Panc1 (cell line): ENCODE data around the gene SND1. TPM values are rescaled to one million over a fixed set of nuclear protein-coding genes. Genes with fewer than 3 reads are reported as not detected.

Experiments used
- ATAC-seq: fragments of 200-7000 bp; cut with Tn5 transposase; 2 replicates; pipeline ENCODE4 v1.9.1; 2020; ENCODE audit warnings: mild to moderate bottlenecking, moderate library complexity
- BruUV-seq: library from RNA; stranded (reverse); fragments of 400-500 nt; replicated peaks from 2 replicates; lab custom pipeline; 2021; lab: Mats Ljungman, UMichigan
- CTCF ChIA-PET: fragments of 300-600 bp; sonication (Branson Sonifier 250); formaldehyde crosslinking; loops from one replicate; lab custom pipeline; 2022; ENCODE audit warnings: antibody characterized with exemption; lab: Charles Lee
- POLR2A ChIA-PET: fragments of 300-600 bp; sonication (Branson Sonifier 250); formaldehyde crosslinking; loops from one replicate; lab custom pipeline; 2022; ENCODE audit warnings: antibody characterized with exemption; lab: Charles Lee
- DNase-seq: peaks from one replicate; pipeline ENCODE4 v3.0.0-alpha.2; 2010; ENCODE audit warnings: low read depth, low spot score
- H3K27ac ChIP-seq: 2 replicates; pipeline ENCODE4 v1.5.1; 2011; ENCODE audit warnings: mild to moderate bottlenecking, low read length, inconsistent platforms
- H3K27me3 ChIP-seq: fragments of 200-500 bp; sonication (Bioruptor generic); 2 replicates; pipeline ENCODE4 v1.6.0; 2014; ENCODE audit warnings: low read length, inconsistent platforms; ENCODE audit not compliant: control insufficient read depth, insufficient read depth
- H3K36me3 ChIP-seq: fragments of 200-500 bp; sonication (Bioruptor generic); 2 replicates; pipeline ENCODE4 v1.5.1; 2014; ENCODE audit warnings: inconsistent platforms, mild to moderate bottlenecking, low read length, moderate library complexity; ENCODE audit not compliant: control insufficient read depth, insufficient read depth
- H3K4me1 ChIP-seq: 2 replicates; pipeline ENCODE4 v1.5.1; 2011; ENCODE audit warnings: inconsistent platforms, mild to moderate bottlenecking, low read length, moderate library complexity; ENCODE audit not compliant: control insufficient read depth, insufficient read depth
- H3K4me3 ChIP-seq, 2 experiments: 2 replicates each; pipeline ENCODE4 v1.5.1; 2011 to 2012; ENCODE audit warnings: low read depth in 2 of 2, low read length in 2 of 2, mild to moderate bottlenecking in 2 of 2, inconsistent platforms in 1 of 2, moderate library complexity in 1 of 2
- H3K9me3 ChIP-seq: fragments of 200-500 bp; sonication (Bioruptor generic); 2 replicates; pipeline ENCODE4 v1.5.1; 2014; ENCODE audit warnings: low read depth, mild to moderate bottlenecking, inconsistent platforms, low read length, moderate library complexity; ENCODE audit not compliant: control insufficient read depth, insufficient read depth
- POLR2AphosphoS5 ChIP-seq: IDR thresholded peaks from 2 replicates; pipeline ENCODE4 v1.6.1; 2012; ENCODE audit warnings: mild to moderate bottlenecking, low read depth, low read length, moderate library complexity
- SIN3A ChIP-seq: IDR thresholded peaks from 2 replicates; pipeline ENCODE4 v1.6.1; 2012; ENCODE audit warnings: low read depth, mild to moderate bottlenecking, low read length, moderate library complexity, borderline replicate concordance; ENCODE audit not compliant: insufficient read depth
- TCF7L2 ChIP-seq: IDR thresholded peaks from 2 replicates; pipeline ENCODE4 v1.6.1; 2011; ENCODE audit warnings: mild to moderate bottlenecking, low read depth, low read length, inconsistent platforms
- in situ Hi-C: cut with HindIII; loops from 2 replicates; pipeline ENCODE4 v1.10.0; 2016; ENCODE audit warnings: low sequenced_read_pairs, low pct_unique_long_range_greater_than_20kb
- intact Hi-C: fragments of 100-400 bp; cut with micrococcal nuclease; formaldehyde crosslinking; loops from one replicate; pipeline ENCODE4 v1.10.0; 2022; ENCODE audit not compliant: unreplicated experiment
- total RNA-seq: library from RNA; stranded (reverse); gene quantifications from one replicate; pipeline ENCODE4 v1.2.1, GENCODE V29; 2021; ENCODE audit not compliant: unreplicated experiment
- TF ChIP-seq, protein P1 (sequence below), 2 experiments: IDR thresholded peaks; 2 replicates each; pipeline ENCODE4 v1.6.1; 2011 to 2012; ENCODE audit warnings: low read depth in 2 of 2, control low read depth in 1 of 2, low read length in 1 of 2, mild to moderate bottlenecking in 1 of 2, moderate library complexity in 1 of 2; ENCODE audit not compliant: insufficient read depth in 1 of 2
- TF ChIP-seq, protein P2 (sequence below): fragments of 450-650 bp; IDR thresholded peaks from 2 replicates; pipeline ENCODE4 v1.5.1; 2017; ENCODE audit warnings: mild to moderate bottlenecking

SND1 gene
- total RNA-seq, 1 experiment from 2014 or later: 176 TPM

DNA sequence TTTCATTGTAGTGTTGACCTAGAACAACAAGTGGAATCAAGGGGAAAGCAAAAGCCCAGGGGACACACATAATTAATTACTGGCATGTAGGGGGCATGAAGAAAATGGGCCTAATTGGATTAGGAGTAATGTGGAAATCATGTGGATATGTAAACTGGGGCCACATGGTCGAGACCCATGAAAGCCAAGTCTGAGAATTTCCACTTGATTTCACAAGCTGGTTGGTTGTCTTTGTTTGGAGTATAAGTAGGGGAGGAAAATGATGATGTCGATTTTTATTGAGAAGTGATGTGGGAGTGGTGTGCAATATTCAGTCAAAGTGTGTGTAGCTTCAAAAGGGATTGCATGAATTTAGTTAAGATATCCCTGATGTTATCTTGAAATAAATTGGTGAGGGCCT lies 247.4 kb downstream of the SND1 start:
- Histone ChIP-seq H3K9me3 (no peaks in the 10 kb centered on the region), H3K27ac (no peak overlapping the region), H3K4me3 (no peak overlapping the region), H3K27me3 (no peaks in the 10 kb centered on the region), H3K36me3 (no peaks in the 10 kb centered on the region), H3K4me1 (no peaks in the 10 kb centered on the region)
- BruUV-seq: no TSS peak
- POLR2A ChIA-PET: interaction anchor here (0.5 kb wide), 1 partner anchor 551 kb away, joined by 3 read pairs; no protein-coding TSS in a partner anchor
- ATAC-seq: no peak
- CTCF ChIA-PET: no interaction called here
- intact Hi-C loops (no loop called here), in situ Hi-C loops (no loop called here)
- no peak for DNase-seq
- TF ChIP-seq TCF7L2 (no peak), POLR2AphosphoS5 (no peak), SIN3A (no peak)
- TF ChIP-seq, protein P1, sequence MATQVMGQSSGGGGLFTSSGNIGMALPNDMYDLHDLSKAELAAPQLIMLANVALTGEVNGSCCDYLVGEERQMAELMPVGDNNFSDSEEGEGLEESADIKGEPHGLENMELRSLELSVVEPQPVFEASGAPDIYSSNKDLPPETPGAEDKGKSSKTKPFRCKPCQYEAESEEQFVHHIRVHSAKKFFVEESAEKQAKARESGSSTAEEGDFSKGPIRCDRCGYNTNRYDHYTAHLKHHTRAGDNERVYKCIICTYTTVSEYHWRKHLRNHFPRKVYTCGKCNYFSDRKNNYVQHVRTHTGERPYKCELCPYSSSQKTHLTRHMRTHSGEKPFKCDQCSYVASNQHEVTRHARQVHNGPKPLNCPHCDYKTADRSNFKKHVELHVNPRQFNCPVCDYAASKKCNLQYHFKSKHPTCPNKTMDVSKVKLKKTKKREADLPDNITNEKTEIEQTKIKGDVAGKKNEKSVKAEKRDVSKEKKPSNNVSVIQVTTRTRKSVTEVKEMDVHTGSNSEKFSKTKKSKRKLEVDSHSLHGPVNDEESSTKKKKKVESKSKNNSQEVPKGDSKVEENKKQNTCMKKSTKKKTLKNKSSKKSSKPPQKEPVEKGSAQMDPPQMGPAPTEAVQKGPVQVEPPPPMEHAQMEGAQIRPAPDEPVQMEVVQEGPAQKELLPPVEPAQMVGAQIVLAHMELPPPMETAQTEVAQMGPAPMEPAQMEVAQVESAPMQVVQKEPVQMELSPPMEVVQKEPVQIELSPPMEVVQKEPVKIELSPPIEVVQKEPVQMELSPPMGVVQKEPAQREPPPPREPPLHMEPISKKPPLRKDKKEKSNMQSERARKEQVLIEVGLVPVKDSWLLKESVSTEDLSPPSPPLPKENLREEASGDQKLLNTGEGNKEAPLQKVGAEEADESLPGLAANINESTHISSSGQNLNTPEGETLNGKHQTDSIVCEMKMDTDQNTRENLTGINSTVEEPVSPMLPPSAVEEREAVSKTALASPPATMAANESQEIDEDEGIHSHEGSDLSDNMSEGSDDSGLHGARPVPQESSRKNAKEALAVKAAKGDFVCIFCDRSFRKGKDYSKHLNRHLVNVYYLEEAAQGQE (IDR thresholded peaks at IDR 0.05; ENCODE audit: insufficient read depth in 1 of 2, low read depth in 2 of 2, low read length in 1 of 2): no peak
- TF ChIP-seq, protein P2, sequence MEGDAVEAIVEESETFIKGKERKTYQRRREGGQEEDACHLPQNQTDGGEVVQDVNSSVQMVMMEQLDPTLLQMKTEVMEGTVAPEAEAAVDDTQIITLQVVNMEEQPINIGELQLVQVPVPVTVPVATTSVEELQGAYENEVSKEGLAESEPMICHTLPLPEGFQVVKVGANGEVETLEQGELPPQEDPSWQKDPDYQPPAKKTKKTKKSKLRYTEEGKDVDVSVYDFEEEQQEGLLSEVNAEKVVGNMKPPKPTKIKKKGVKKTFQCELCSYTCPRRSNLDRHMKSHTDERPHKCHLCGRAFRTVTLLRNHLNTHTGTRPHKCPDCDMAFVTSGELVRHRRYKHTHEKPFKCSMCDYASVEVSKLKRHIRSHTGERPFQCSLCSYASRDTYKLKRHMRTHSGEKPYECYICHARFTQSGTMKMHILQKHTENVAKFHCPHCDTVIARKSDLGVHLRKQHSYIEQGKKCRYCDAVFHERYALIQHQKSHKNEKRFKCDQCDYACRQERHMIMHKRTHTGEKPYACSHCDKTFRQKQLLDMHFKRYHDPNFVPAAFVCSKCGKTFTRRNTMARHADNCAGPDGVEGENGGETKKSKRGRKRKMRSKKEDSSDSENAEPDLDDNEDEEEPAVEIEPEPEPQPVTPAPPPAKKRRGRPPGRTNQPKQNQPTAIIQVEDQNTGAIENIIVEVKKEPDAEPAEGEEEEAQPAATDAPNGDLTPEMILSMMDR: no peak

DNA sequence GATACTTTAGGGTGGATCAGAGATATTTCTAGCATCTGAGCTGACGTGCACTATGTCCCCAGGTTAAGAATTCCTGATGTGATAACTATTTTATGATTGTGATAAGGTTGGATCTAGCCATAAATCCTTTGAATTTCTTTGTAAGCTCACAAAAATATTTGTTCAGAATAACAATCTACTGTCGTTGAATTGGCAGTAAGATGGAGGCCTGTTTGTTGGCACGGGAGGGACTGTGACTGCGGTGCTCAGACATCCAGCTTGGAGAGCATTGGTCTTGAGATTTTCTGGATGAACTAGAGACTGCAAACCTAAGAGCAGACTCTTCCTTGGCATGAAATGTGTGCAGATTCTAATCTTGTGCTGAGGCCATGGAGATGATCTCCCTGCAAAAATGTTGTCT lies 248.1 kb downstream of the SND1 start:
- intact Hi-C loops: no loop called here
- ATAC-seq: no peak
- no TSS peak for BruUV-seq

More for the DNA sequence above, 248.1 kb downstream of the SND1 start:
- H3K36me3 ChIP-seq: peaks cover 2% of the 10 kb centered on the region; the same call in 1 of the 2 replicates
- no peaks in the 10 kb centered on the region for H3K27me3 ChIP-seq
- ChIA-PET POLR2A (no interaction called here), CTCF (no interaction called here)
- no peak overlapping the region for H3K27ac ChIP-seq
- H3K9me3 ChIP-seq: no peaks in the 10 kb centered on the region
- H3K4me1 ChIP-seq: no peaks in the 10 kb centered on the region
- no peak overlapping the region for H3K4me3 ChIP-seq
- no peak for DNase-seq
- TF ChIP-seq, protein P1 (IDR thresholded peaks at IDR 0.05; ENCODE audit: insufficient read depth in 1 of 2, low read depth in 2 of 2, low read length in 1 of 2): no peak
- TF ChIP-seq, protein P2: no peak
- TF ChIP-seq SIN3A (no peak), TCF7L2 (no peak), POLR2AphosphoS5 (no peak)
- in situ Hi-C loops: no loop called here
